ENCODE data around the gene MARCHF5.
"Not testable (repeated sequence)": the region's sequence is repeated elsewhere in the genome, so short reads cannot be mapped to it uniquely, and the experiment has no call there.

MARCHF5 gene

GRCh38 chr10:92304061-92304460 lies 13.1 kb downstream of the MARCHF5 start:
- DNase-seq (ENCODE audit: low read depth in 2 of 3, low spot score in 2 of 3), result no peak

- DNase-seq (ENCODE audit: low read depth in 2 of 3, low spot score in 2 of 3), result no peak
These were observed 14.4 kb downstream of the MARCHF5 start for GRCh38 chr10:92305133-92306072.

GRCh38 chr10:92309272-92309671 lies 18.3 kb downstream of the MARCHF5 start:
- DNase-seq (ENCODE audit: low read depth in 2 of 3, low spot score in 2 of 3), result no peak

GRCh38 chr10:92313750-92314149 lies 22.8 kb downstream of the MARCHF5 start:
- no peak for DNase-seq (ENCODE audit: low read depth in 2 of 3, low spot score in 2 of 3)

GRCh38 chr10:92316610-92317009 lies 25.6 kb downstream of the MARCHF5 start:
- DNase-seq (ENCODE audit: low read depth in 2 of 3, low spot score in 2 of 3), result no peak

- no peak for DNase-seq (ENCODE audit: low read depth in 2 of 3, low spot score in 2 of 3)
These were observed 32.1 kb downstream of the MARCHF5 start for GRCh38 chr10:92323079-92323478.

GRCh38 chr10:92327445-92328433 lies 36.8 kb downstream of the MARCHF5 start:
- no peak for DNase-seq (ENCODE audit: low read depth in 2 of 3, low spot score in 2 of 3)

- DNase-seq (ENCODE audit: low read depth in 2 of 3, low spot score in 2 of 3), result no peak
These were observed 38.0 kb downstream of the MARCHF5 start for GRCh38 chr10:92328993-92329392.

GRCh38 chr10:92329927-92330326 lies 39.0 kb downstream of the MARCHF5 start:
- DNase-seq (ENCODE audit: low read depth in 2 of 3, low spot score in 2 of 3), result not testable (repeated sequence)

- DNase-seq (ENCODE audit: low read depth in 2 of 3, low spot score in 2 of 3), result no peak
These were observed 51.8 kb downstream of the MARCHF5 start for GRCh38 chr10:92342796-92343195.

GRCh38 chr10:92345575-92345974 lies 54.6 kb downstream of the MARCHF5 start:
- DNase-seq (ENCODE audit: low read depth in 2 of 3, low spot score in 2 of 3), result not testable (repeated sequence)

GRCh38 chr10:92347035-92347676 lies 56.2 kb downstream of the MARCHF5 start:
- not testable (repeated sequence) for DNase-seq (ENCODE audit: low read depth in 2 of 3, low spot score in 2 of 3)

GRCh38 chr10:92350411-92350810 lies 59.4 kb downstream of the MARCHF5 start:
- DNase-seq (ENCODE audit: low read depth in 2 of 3, low spot score in 2 of 3), result no peak

GRCh38 chr10:92354587-92354986 lies 63.6 kb downstream of the MARCHF5 start:
- DNase-seq (ENCODE audit: low read depth in 2 of 3, low spot score in 2 of 3), result no peak

GRCh38 chr10:92356041-92356440 lies 65.1 kb downstream of the MARCHF5 start:
- no peak for DNase-seq (ENCODE audit: low read depth in 2 of 3, low spot score in 2 of 3)

GRCh38 chr10:92363498-92363897 lies 72.5 kb downstream of the MARCHF5 start:
- DNase-seq (ENCODE audit: low read depth in 2 of 3, low spot score in 2 of 3), result no peak

GRCh38 chr10:92366412-92367021 lies 75.5 kb downstream of the MARCHF5 start:
- no peak for DNase-seq (ENCODE audit: low read depth in 2 of 3, low spot score in 2 of 3)

GRCh38 chr10:92377962-92378361 lies 87.0 kb downstream of the MARCHF5 start:
- no peak for DNase-seq (ENCODE audit: low read depth in 2 of 3, low spot score in 2 of 3)

- DNase-seq (ENCODE audit: low read depth in 2 of 3, low spot score in 2 of 3), result no peak
These were observed 90.6 kb downstream of the MARCHF5 start for GRCh38 chr10:92381543-92381954.

GRCh38 chr10:92382631-92383030 lies 91.7 kb downstream of the MARCHF5 start:
- no peak for DNase-seq (ENCODE audit: low read depth in 2 of 3, low spot score in 2 of 3)

- DNase-seq (ENCODE audit: low read depth in 2 of 3, low spot score in 2 of 3), result no peak
These were observed 93.8 kb downstream of the MARCHF5 start for GRCh38 chr10:92384741-92385140.

Data from activated CD8-positive, alpha-beta memory T cell treated with anti-CD3 and anti-CD28 coated beads for 48 hours (primary cell).